GDM1 (cell line): Measurements from ENCODE around the gene ARCN1.

ENCODE experiments used
- DNase-seq: peaks from one replicate; lab custom pipeline; 2025; lab: John Stamatoyannopoulos, UW

The ARCN1 gene

GRCh38 chr11:118638726-118639125 lies 66.5 kb downstream of the ARCN1 start:
- no peak for DNase-seq

- no peak for DNase-seq
Observed at GRCh38 chr11:118639899-118640298, 67.7 kb downstream of the ARCN1 start.

- DNase-seq, result no peak
Observed at GRCh38 chr11:118640332-118641154, 68.3 kb downstream of the ARCN1 start.

DNA sequence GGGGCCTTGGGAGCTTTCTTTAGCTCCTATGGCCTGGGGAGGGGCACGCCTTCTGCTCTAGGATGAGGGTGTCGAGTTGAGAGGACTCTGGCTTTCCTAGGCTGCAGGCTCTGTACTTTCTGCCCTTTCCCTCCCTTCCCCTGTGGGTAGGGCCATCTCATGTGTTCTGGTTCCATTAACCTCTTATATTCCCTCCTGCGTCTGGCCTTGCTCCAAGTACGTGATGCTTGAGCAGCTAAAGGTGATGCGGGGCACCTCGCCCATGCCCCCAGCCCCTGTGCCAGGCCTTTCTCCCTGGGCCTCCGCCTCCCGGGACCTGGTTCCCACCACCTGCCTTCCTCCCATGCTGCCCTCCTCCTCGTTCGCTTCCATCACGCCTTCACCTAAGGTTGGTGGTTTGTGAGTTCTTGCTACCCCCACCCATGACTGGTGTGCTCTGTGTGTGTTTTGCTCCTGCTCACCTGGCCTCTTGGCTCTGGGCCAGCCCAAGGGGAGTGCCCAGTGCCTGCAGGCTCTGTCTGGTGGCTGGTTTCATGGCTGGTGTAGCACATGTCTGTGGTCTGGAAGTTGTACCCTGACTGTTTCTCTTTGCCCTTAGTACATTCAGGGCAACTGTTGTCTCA lies 69.3 kb downstream of the ARCN1 start:
- no peak for DNase-seq

GRCh38 chr11:118643142-118643994 lies 71.2 kb downstream of the ARCN1 start:
- no peak for DNase-seq

GRCh38 chr11:118643995-118644345 lies 71.8 kb downstream of the ARCN1 start:
- DNase-seq, result no peak

DNA sequence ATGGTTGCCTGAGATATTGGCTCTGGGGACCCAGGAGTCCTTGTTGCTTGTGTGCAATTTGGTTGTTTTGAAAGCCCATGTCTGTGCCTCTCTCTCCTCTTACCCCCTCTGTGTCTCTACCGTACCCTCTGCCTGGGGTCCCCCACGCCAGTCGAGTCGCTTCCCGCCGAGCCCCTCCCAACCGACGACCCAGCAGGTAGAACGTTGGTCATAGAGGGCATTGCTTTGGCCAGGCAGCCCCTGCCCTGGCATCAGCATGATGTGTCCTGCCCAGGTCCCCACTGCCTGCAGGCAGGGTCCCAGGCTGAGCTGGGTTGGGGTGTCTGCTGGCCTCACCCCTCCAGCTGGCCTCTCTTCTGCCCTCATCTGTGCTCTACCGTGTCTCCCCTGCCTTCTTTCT lies 72.3 kb downstream of the ARCN1 start:
- no peak for DNase-seq

- no peak for DNase-seq
Observed at GRCh38 chr11:118645066-118645715, 73.0 kb downstream of the ARCN1 start.

GRCh38 chr11:118646393-118646792 lies 74.2 kb downstream of the ARCN1 start:
- DNase-seq, result no peak

DNA sequence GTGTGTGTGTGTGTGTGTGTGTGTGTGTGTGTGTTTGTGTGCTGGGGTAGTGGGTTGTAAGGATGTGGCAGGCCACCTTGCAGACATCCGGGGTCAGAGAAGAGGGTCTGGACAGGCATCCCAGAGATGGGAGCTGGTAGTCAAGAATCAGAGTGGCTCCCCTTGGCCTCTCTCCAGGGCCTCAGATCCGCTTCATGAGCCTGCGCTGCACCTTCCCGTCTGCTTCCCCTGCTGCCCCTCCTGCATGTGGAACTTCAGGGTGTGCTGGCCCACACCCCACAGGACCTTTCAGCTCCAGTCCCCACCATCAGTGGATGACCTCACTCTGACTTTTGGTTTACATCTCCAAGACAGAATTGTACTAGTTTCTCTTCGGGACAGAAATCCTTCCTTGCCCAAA lies 76.1 kb downstream of the ARCN1 start:
- DNase-seq, result no peak

DNA sequence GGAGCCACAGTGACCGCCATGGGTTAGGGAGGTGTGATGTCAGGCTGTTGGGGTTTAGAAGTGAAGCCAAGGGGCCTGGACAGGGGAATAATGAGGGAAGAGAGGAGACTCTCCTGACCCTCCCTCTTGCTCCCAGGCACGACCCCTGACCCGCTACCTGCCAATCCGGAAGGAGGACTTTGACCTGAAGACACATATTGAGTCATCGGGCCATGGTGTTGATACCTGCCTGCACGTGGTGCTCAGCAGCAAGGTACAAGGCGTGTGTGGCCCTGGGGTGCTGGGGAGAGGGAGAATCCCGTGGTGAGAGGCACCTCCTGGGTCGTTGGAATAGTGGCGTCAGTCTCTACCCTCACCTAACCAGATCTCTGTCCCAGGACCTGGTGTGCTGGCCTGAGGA lies 77.7 kb downstream of the ARCN1 start:
- DNase-seq, result no peak

- no peak for DNase-seq
Observed at GRCh38 chr11:118650366-118650765, 78.2 kb downstream of the ARCN1 start.

GRCh38 chr11:118651820-118652219 lies 79.6 kb downstream of the ARCN1 start:
- DNase-seq, result no peak
